Left forelimb (tissue), 1 donor: ENCODE results near the gene TMEM243.

ENCODE experiments used
- DNase-seq: peaks from one replicate; pipeline ENCODE4 v3.0.0-alpha.2; 2018; ENCODE audit warnings: low spot score

Gene TMEM243

DNA sequence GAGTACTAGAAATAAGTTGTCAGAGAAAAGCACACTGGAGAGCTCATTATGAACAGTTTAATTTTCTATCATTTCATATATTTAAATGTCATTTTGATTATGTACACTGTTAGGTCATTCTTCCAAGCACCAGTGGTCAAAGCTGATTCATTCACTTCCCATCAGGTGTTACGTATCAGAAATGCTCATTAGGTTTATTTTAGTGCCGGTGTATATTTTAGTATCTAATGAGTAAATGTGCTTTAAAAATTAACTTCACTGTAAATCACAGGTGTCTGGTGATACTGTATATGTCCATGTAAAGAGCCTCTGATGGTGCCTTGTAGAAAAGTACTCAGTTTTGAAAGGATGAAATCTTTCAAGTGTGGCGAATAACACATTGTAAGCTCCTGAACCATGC lies 63.7 kb downstream of the TMEM243 start:
- no peak for DNase-seq

- no peak for DNase-seq
These were observed 65.0 kb downstream of the TMEM243 start for GRCh38 chr7:87154569-87154968.

DNA sequence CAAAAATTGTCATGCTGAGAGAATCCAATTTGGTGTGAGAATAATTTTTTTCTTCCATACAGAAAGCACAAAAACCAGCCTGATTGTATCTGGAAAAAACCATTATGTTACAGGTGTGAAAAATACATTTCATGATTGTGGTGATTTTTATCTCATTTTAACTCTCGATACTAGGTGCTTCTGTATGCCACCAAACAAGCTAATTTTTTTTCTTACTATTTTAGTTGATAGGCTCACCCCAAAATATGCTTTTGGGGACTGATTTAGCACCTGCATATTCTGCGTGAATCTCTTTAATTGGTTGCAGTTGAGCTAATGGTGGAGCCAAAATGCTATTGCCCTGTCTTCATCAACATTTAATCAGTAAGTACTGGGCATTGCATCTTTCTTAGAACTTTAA lies 65.4 kb downstream of the TMEM243 start:
- DNase-seq = no peak

GRCh38 chr7:87152897-87153641 lies 66.5 kb downstream of the TMEM243 start:
- no peak for DNase-seq

GRCh38 chr7:87152112-87152896 lies 67.2 kb downstream of the TMEM243 start, which contains the start of gene DMTF1:
DMTF1 (plus strand) TSS chr7:87152453; CDS start chr7:87164942, 12,489 bp downstream.
- peak; percentile 97 for DNase-seq

DNA sequence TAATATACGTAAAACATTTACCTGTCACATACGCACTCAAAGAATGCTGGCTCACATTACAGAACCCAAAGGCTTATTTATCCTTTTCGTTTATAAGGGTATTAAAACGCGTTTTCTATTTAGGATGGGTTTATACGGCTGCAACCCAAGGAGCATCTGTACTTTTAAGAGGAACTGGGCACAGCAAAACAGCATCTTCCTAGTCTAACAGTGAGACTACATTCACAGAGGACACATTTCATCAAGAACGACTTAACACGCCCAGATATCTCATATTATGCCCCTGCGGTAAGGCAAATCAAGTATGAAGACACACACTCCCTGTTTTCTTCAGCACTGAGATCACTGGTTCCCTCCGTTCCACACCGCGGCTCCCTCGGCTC lies 67.8 kb downstream of the TMEM243 start:
- no peak for DNase-seq

GRCh38 chr7:87151002-87151728 lies 68.4 kb downstream of the TMEM243 start:
- no peak for DNase-seq

DNA sequence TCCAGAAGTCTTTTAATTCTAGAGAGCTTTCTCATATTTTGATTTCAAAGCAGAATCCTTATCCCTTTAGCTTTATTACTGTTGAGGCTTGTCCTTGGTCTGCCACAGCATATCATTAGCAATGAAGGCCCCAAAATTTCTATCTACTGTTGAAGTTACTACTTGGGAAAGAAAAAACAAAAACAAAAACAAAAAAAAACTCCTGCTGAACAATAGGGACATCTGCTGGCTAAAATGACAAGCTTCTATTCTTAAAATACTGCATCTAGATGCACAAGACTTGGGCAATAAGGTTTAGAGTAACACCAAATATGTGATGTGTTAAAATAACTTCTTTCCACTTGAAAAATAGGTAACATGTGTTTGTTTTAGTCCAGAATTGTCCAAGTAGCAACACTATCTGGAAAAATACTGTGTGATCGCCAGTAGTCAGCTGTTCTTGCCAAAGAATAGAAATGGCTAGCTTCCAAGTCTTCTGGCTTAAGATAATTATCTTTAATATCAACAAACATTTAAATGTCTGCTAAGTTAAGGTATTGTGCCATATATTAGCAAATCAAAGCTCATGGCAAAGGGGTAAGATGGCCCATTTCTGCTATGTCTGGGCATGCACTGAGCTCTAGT lies 71.1 kb downstream of the TMEM243 start:
- DNase-seq = no peak

- no peak for DNase-seq
These were observed 72.0 kb downstream of the TMEM243 start for GRCh38 chr7:87147500-87147899.

GRCh38 chr7:87146740-87147386 lies 72.7 kb downstream of the TMEM243 start:
- no peak for DNase-seq
